BE2C (cell line): ENCODE measurements around the gene TRIM59.
A peak's percentile ranks its signal among the peaks of the same experiment; 100 is the strongest.

Source experiments
- DNase-seq: peaks from one replicate; pipeline ENCODE4 v3.0.0-alpha.2; 2020
- H3K27me3 ChIP-seq: fragments of 250-450 bp; sonication (Bioruptor Pico); 2 replicates; pipeline ENCODE4 v1.5.1; 2020; ENCODE audit warnings: mild to moderate bottlenecking
- H3K36me3 ChIP-seq: fragments of 250-450 bp; sonication (Bioruptor Pico); 2 replicates; pipeline ENCODE4 v1.5.1; 2020; ENCODE audit warnings: mild to moderate bottlenecking
- H3K4me1 ChIP-seq: fragments of 250-450 bp; sonication (Bioruptor Pico); 2 replicates; pipeline ENCODE4 v1.5.1; 2020
- H3K4me3 ChIP-seq: 2 replicates; pipeline ENCODE4 v1.5.1; 2011; ENCODE audit warnings: low read depth, low read length
- H3K9me3 ChIP-seq: fragments of 250-450 bp; sonication (Bioruptor Pico); 2 replicates; pipeline ENCODE4 v1.5.1; 2020
- CTCF ChIP-seq: IDR thresholded peaks from 2 replicates; pipeline ENCODE4 v1.5.1; 2012; ENCODE audit warnings: mild to moderate bottlenecking, low read depth, low read length

Gene TRIM59

GRCh38 chr3:160470181-160470580 lies 20.6 kb upstream of the TRIM59 start:
- Histone ChIP-seq H3K27me3 (no peaks in the 10 kb centered on the region), H3K9me3 (peaks cover 2% of the 10 kb centered on the region), H3K4me1 (no peaks in the 10 kb centered on the region), H3K4me3 (no peak overlapping the region), H3K36me3 (no peaks in the 10 kb centered on the region)
- TF ChIP-seq CTCF = no peak
- no peak for DNase-seq

- Histone ChIP-seq H3K4me1 (no peaks in the 10 kb centered on the region), H3K27me3 (no peaks in the 10 kb centered on the region), H3K4me3 (no peak overlapping the region), H3K36me3 (no peaks in the 10 kb centered on the region), H3K9me3 (no peaks in the 10 kb centered on the region)
- no peak for TF ChIP-seq CTCF
- DNase-seq = no peak
Measured at GRCh38 chr3:160464971-160465370, 15.4 kb upstream of the TRIM59 start.

GRCh38 chr3:160464321-160464720 lies 14.7 kb upstream of the TRIM59 start:
- no peak for TF ChIP-seq CTCF
- Histone ChIP-seq H3K9me3 (no peaks in the 10 kb centered on the region), H3K4me3 (no peak overlapping the region), H3K36me3 (no peaks in the 10 kb centered on the region), H3K27me3 (no peaks in the 10 kb centered on the region), H3K4me1 (no peaks in the 10 kb centered on the region)
- no peak for DNase-seq

- H3K4me3 ChIP-seq = no peak overlapping the region
Measured at GRCh38 chr3:160460033-160460432, 10.4 kb upstream of the TRIM59 start.

GRCh38 chr3:160459450-160459970 lies 9.9 kb upstream of the TRIM59 start:
- Histone ChIP-seq H3K4me1 (no peaks in the 10 kb centered on the region), H3K4me3 (no peak overlapping the region), H3K36me3 (no peaks in the 10 kb centered on the region), H3K9me3 (no peaks in the 10 kb centered on the region), H3K27me3 (no peaks in the 10 kb centered on the region)
- TF ChIP-seq CTCF = no peak
- no peak for DNase-seq

More at GRCh38 chr3:160460033-160460432, 10.4 kb upstream of the TRIM59 start:
- Histone ChIP-seq H3K9me3 (no peaks in the 10 kb centered on the region), H3K36me3 (no peaks in the 10 kb centered on the region), H3K4me1 (no peaks in the 10 kb centered on the region), H3K27me3 (no peaks in the 10 kb centered on the region)
- DNase-seq = peak; percentile 24
- TF ChIP-seq CTCF = no peak

GRCh38 chr3:160458151-160458550 lies 8.6 kb upstream of the TRIM59 start:
- no peaks in the 10 kb centered on the region for H3K9me3 ChIP-seq
- TF ChIP-seq CTCF = no peak
- H3K36me3 ChIP-seq = no peaks in the 10 kb centered on the region
- H3K4me1 ChIP-seq = no peaks in the 10 kb centered on the region
- H3K4me3 ChIP-seq = no peak overlapping the region
- H3K27me3 ChIP-seq = no peaks in the 10 kb centered on the region
- DNase-seq = no peak
